ENCODE measurements around the gene GRIA1.

GRIA1 gene

DNA sequence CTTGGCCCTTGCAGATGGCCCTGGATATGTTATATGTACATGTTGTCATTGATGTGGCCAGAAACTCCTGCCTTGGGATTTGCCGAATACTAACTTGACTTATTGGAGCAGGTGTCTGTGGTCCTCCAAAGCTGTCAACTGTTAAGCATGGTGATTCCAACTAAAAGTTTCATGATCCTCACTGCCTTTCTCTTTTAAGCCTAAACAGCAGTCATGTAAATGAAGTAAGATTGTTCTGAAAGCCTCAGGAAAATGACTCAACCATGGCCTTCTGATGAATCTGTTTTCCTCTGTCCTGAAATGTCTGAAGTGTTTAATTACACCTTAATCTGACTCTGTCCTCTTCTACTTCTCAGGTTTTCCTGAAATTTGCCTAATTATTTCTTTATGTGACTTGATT is 303.2 kb downstream of the GRIA1 start:
- no peaks in the 10 kb centered on the region for H3K9me3 ChIP-seq (ENCODE audit: low read length)
- no peaks in the 10 kb centered on the region for H3K36me3 ChIP-seq (ENCODE audit: insufficient read depth, low read length)
- no peaks in the 10 kb centered on the region for H3K4me1 ChIP-seq (ENCODE audit: insufficient read depth, low read length)
- H3K27ac ChIP-seq (ENCODE audit: low read depth, low read length), result no peak overlapping the region
- H3K27me3 ChIP-seq (ENCODE audit: control insufficient read depth in 1 of 2, insufficient read depth in 2 of 2, low read length in 2 of 2), result no peaks in the 10 kb centered on the region
- no peak overlapping the region for H3K9ac ChIP-seq (ENCODE audit: low read length)
- no peak overlapping the region for H3K4me3 ChIP-seq (ENCODE audit: low read depth in 1 of 2, low read length in 2 of 2)

- no peaks in the 10 kb centered on the region for H3K4me1 ChIP-seq (ENCODE audit: insufficient read depth, low read length)
- H3K27me3 ChIP-seq (ENCODE audit: control insufficient read depth in 1 of 2, insufficient read depth in 2 of 2, low read length in 2 of 2), result no peaks in the 10 kb centered on the region
- H3K9ac ChIP-seq (ENCODE audit: low read length), result no peak overlapping the region
- no peaks in the 10 kb centered on the region for H3K36me3 ChIP-seq (ENCODE audit: insufficient read depth, low read length)
- no peak overlapping the region for H3K4me3 ChIP-seq (ENCODE audit: low read depth in 1 of 2, low read length in 2 of 2)
- no peaks in the 10 kb centered on the region for H3K9me3 ChIP-seq (ENCODE audit: low read length)
- no peak overlapping the region for H3K27ac ChIP-seq (ENCODE audit: low read depth, low read length)
Observed at GRCh38 chr5:153794327-153794726, 303.9 kb downstream of the GRIA1 start.

- no peak overlapping the region for H3K4me3 ChIP-seq (ENCODE audit: low read depth in 1 of 2, low read length in 2 of 2)
- no peaks in the 10 kb centered on the region for H3K9me3 ChIP-seq (ENCODE audit: low read length)
- H3K4me1 ChIP-seq (ENCODE audit: insufficient read depth, low read length), result no peaks in the 10 kb centered on the region
- H3K36me3 ChIP-seq (ENCODE audit: insufficient read depth, low read length), result no peaks in the 10 kb centered on the region
- H3K9ac ChIP-seq (ENCODE audit: low read length), result no peak overlapping the region
- no peaks in the 10 kb centered on the region for H3K27me3 ChIP-seq (ENCODE audit: control insufficient read depth in 1 of 2, insufficient read depth in 2 of 2, low read length in 2 of 2)
- no peak overlapping the region for H3K27ac ChIP-seq (ENCODE audit: low read depth, low read length)
Observed at GRCh38 chr5:153796527-153796926, 306.1 kb downstream of the GRIA1 start.

DNA sequence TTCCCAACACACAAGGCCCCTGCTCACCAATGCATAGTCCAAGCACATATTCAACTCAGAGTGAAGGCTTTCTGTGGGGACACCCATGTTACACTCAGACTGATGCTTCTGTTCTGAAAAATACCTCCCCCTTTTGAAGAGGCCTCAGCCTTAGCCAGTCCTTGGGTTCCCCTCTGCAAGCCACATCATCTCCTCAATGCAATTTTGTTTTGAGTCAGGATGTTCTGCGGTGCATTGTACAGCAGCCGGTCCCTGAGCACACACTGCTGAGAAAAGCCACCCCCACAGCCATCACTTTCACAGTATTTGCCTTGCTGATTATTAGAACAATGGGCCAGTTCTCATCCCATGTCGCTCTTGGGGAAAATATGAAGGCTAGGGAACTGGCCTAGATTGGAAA is 307.0 kb downstream of the GRIA1 start:
- H3K27ac ChIP-seq (ENCODE audit: low read depth, low read length), result no peak overlapping the region
- no peaks in the 10 kb centered on the region for H3K4me1 ChIP-seq (ENCODE audit: insufficient read depth, low read length)
- H3K27me3 ChIP-seq (ENCODE audit: control insufficient read depth in 1 of 2, insufficient read depth in 2 of 2, low read length in 2 of 2), result no peaks in the 10 kb centered on the region
- H3K9ac ChIP-seq (ENCODE audit: low read length), result no peak overlapping the region
- no peak overlapping the region for H3K4me3 ChIP-seq (ENCODE audit: low read depth in 1 of 2, low read length in 2 of 2)
- no peaks in the 10 kb centered on the region for H3K36me3 ChIP-seq (ENCODE audit: insufficient read depth, low read length)
- no peaks in the 10 kb centered on the region for H3K9me3 ChIP-seq (ENCODE audit: low read length)

DNA sequence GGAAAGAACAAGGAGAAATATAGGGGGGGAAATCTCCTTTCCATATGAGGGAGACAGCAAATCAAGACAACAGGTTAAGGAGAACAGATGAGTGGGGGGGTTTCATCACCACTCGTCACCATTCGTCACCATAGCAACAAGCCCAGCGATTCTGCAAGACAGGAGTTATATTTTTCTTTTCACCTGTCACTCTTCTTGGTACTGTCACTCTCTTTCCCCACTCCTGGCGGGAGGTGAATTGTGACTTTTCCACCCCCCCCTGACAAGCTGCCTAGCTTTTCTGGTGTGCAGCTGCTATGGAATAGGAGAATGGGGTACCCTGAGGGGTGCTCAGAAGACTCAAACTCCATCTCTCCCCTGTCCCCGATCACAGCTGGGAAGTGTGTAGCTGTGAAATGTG is 308.4 kb downstream of the GRIA1 start:
- Histone ChIP-seq H3K36me3 (ENCODE audit: insufficient read depth, low read length) (no peaks in the 10 kb centered on the region), H3K9me3 (ENCODE audit: low read length) (no peaks in the 10 kb centered on the region), H3K27me3 (ENCODE audit: control insufficient read depth in 1 of 2, insufficient read depth in 2 of 2, low read length in 2 of 2) (no peaks in the 10 kb centered on the region), H3K27ac (ENCODE audit: low read depth, low read length) (no peak overlapping the region), H3K4me3 (ENCODE audit: low read depth in 1 of 2, low read length in 2 of 2) (no peak overlapping the region), H3K4me1 (ENCODE audit: insufficient read depth, low read length) (no peaks in the 10 kb centered on the region), H3K9ac (ENCODE audit: low read length) (no peak overlapping the region)

DNA sequence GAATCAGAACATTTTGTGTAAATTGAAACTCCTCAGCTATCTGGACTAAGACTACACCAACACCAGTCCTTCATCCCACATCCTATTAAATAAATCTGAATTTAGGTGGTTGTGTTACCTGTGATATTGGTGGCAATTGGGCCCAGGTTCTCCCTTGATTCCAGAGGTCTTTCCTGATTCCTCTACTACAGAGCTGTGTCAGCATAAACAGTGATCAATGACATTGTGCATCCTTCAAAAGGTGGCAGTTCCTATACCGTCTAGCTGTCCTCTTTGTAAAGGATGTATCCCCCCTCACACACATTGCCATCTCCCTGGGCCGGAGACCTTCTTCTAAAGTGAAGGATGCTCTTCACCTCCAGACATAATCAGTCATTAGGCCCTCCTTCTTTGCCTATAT is 309.0 kb downstream of the GRIA1 start:
- H3K36me3 ChIP-seq (ENCODE audit: insufficient read depth, low read length), result no peaks in the 10 kb centered on the region
- no peak overlapping the region for H3K9ac ChIP-seq (ENCODE audit: low read length)
- H3K4me3 ChIP-seq (ENCODE audit: low read depth in 1 of 2, low read length in 2 of 2), result no peak overlapping the region
- no peak overlapping the region for H3K27ac ChIP-seq (ENCODE audit: low read depth, low read length)
- no peaks in the 10 kb centered on the region for H3K9me3 ChIP-seq (ENCODE audit: low read length)
- H3K27me3 ChIP-seq (ENCODE audit: control insufficient read depth in 1 of 2, insufficient read depth in 2 of 2, low read length in 2 of 2), result no peaks in the 10 kb centered on the region
- H3K4me1 ChIP-seq (ENCODE audit: insufficient read depth, low read length), result no peaks in the 10 kb centered on the region

DNA sequence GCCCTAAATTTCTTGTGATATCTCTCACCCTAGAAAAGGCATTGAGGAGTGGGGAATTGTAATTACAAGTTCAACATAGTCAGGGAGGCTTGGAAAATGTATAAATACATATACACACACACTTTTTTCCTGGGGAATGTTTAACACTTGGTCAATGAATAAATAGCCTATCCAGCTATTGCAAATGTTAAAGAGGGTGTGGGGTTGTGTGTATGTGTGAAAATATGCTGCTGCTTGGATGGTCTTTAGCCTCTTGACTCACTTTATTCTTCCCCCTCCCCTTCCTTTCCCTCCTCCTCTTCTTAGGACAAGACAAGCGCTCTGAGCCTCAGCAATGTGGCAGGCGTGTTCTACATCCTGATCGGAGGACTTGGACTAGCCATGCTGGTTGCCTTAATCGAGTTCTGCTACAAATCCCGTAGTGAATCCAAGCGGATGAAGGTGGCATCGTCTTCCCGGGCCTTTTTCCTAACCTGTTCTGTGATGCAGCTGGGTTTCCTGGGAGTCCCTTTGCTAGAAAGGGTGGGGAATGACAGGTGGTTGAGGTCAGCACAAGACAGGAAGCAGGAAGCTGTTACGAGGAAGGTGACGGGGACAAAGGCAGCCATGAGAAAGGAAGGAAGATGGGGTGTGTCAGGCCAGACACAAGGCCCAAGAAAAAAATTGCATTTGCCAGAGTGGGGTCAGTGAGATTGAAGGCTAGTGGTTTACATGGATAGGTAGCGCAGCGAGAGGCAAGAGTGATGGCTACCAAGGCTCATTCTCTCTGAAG is 311.8 kb downstream of the GRIA1 start:
- no peaks in the 10 kb centered on the region for H3K4me1 ChIP-seq (ENCODE audit: insufficient read depth, low read length)
- H3K9ac ChIP-seq (ENCODE audit: low read length), result no peak overlapping the region
- H3K9me3 ChIP-seq (ENCODE audit: low read length), result no peaks in the 10 kb centered on the region
- no peak overlapping the region for H3K4me3 ChIP-seq (ENCODE audit: low read depth in 1 of 2, low read length in 2 of 2)
- H3K27ac ChIP-seq (ENCODE audit: low read depth, low read length), result no peak overlapping the region
- no peaks in the 10 kb centered on the region for H3K27me3 ChIP-seq (ENCODE audit: control insufficient read depth in 1 of 2, insufficient read depth in 2 of 2, low read length in 2 of 2)
- no peaks in the 10 kb centered on the region for H3K36me3 ChIP-seq (ENCODE audit: insufficient read depth, low read length)

DNA sequence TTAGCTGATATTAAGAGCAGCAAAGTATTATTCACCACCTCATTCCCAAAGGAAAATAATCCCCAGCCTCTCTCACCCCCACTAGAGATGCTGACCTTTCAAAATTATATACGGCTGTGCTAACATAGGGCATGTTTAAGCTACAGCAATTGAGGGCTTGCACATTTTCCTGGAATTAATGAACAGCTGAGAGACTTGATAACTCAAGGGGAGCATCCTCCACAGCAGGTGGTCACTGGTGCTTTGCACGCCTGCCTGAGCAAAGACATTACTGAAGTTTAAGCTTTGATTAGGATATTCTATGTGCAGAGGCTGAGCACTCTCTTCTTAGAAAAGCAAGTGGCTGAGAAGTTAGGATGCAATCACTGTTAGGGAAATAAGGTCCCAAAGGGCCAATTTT is 317.3 kb downstream of the GRIA1 start:
- H3K27me3 ChIP-seq (ENCODE audit: control insufficient read depth in 1 of 2, insufficient read depth in 2 of 2, low read length in 2 of 2), result no peaks in the 10 kb centered on the region
- H3K9me3 ChIP-seq (ENCODE audit: low read length), result no peaks in the 10 kb centered on the region
- H3K4me1 ChIP-seq (ENCODE audit: insufficient read depth, low read length), result no peaks in the 10 kb centered on the region
- H3K27ac ChIP-seq (ENCODE audit: low read depth, low read length), result no peak overlapping the region
- H3K4me3 ChIP-seq (ENCODE audit: low read depth in 1 of 2, low read length in 2 of 2), result no peak overlapping the region
- no peak overlapping the region for H3K9ac ChIP-seq (ENCODE audit: low read length)
- no peaks in the 10 kb centered on the region for H3K36me3 ChIP-seq (ENCODE audit: insufficient read depth, low read length)

DNA sequence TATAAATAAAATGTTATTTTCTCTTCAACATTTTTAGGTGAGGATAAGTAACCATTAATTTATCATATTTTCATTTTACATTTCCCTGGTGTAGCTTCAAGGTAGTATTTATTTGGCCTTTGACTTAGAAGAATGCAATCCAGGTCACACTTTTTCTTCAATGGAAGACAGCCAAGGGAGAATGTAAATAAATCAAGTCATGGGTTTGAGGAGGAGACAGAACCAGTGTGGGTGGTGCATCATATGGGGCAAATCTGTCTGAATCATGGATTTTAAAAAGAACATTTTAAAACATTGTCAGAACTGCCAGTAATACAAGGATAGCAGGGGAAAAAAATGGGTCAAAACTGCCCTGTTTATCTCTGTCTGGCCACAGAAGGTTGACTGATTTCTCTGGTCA is 318.7 kb downstream of the GRIA1 start:
- Histone ChIP-seq H3K36me3 (ENCODE audit: insufficient read depth, low read length) (no peaks in the 10 kb centered on the region), H3K4me1 (ENCODE audit: insufficient read depth, low read length) (no peaks in the 10 kb centered on the region), H3K9me3 (ENCODE audit: low read length) (no peaks in the 10 kb centered on the region), H3K27me3 (ENCODE audit: control insufficient read depth in 1 of 2, insufficient read depth in 2 of 2, low read length in 2 of 2) (no peaks in the 10 kb centered on the region), H3K27ac (ENCODE audit: low read depth, low read length) (no peak overlapping the region), H3K9ac (ENCODE audit: low read length) (no peak overlapping the region), H3K4me3 (ENCODE audit: low read depth in 1 of 2, low read length in 2 of 2) (no peak overlapping the region)

DNA sequence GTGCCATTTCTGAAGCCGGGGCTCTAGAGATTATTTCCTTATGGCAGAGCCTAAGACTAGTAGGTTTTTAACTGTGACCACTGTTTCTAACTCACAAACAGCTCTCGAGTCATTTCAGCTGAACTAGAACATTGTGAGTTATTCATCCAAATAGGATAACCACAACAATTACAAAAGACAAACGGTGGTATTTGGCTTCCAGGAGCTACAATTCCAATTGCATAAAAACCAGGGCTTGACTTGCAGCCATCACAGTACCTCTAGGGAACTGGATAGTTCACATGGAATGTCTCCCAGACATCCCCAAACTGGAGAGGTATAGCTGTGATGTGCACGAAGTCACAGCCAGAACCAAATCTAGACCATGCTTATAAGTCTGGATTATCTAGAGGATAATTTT is 323.4 kb downstream of the GRIA1 start:
- no peaks in the 10 kb centered on the region for H3K9me3 ChIP-seq (ENCODE audit: low read length)
- no peaks in the 10 kb centered on the region for H3K27me3 ChIP-seq (ENCODE audit: control insufficient read depth in 1 of 2, insufficient read depth in 2 of 2, low read length in 2 of 2)
- no peak overlapping the region for H3K4me3 ChIP-seq (ENCODE audit: low read depth in 1 of 2, low read length in 2 of 2)
- H3K27ac ChIP-seq (ENCODE audit: low read depth, low read length), result no peak overlapping the region
- H3K36me3 ChIP-seq (ENCODE audit: insufficient read depth, low read length), result no peaks in the 10 kb centered on the region
- no peak overlapping the region for H3K9ac ChIP-seq (ENCODE audit: low read length)
- no peaks in the 10 kb centered on the region for H3K4me1 ChIP-seq (ENCODE audit: insufficient read depth, low read length)

DNA sequence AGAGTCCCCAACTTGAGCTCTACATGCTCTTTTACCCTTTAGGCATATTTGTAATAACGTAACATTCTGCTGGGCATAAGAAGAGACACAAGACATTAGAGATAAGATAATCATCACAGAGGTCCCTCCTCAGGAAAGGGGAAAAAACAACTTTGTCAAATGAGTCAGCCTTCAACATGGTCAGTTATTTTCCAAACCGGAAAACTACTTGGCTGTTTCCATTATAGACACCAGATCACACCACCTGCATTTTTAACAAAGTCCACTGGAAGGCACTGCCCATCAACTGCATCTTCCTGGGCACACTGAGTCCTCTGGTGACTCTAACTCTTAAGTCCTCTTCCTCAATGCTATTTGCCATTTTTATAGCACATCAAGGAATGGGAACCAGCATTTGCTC is 326.4 kb downstream of the GRIA1 start:
- H3K27me3 ChIP-seq (ENCODE audit: control insufficient read depth in 1 of 2, insufficient read depth in 2 of 2, low read length in 2 of 2), result no peaks in the 10 kb centered on the region
- H3K4me1 ChIP-seq (ENCODE audit: insufficient read depth, low read length), result no peaks in the 10 kb centered on the region
- H3K9me3 ChIP-seq (ENCODE audit: low read length), result no peaks in the 10 kb centered on the region
- no peak overlapping the region for H3K4me3 ChIP-seq (ENCODE audit: low read depth in 1 of 2, low read length in 2 of 2)
- H3K27ac ChIP-seq (ENCODE audit: low read depth, low read length), result no peak overlapping the region
- H3K36me3 ChIP-seq (ENCODE audit: insufficient read depth, low read length), result no peaks in the 10 kb centered on the region
- H3K9ac ChIP-seq (ENCODE audit: low read length), result no peak overlapping the region

DNA sequence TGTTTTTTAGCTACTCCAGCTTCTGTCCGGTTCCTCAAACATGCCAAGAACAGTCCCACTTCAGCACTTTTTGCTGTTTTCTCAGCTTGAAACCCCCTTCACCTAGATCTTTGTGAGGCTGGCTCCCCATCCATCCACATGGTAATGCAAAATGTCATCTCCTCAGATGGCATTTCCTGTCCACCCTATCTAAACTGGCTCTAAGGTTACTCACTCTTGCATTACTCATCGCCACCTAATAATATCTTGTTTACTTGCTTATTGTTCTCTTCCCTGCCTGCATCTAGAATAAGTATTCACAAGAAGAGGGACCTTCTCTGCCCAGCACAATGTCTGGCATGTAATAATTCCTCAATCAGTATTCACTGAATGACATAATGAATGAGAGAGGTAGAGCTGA is 328.2 kb downstream of the GRIA1 start:
- H3K4me1 ChIP-seq (ENCODE audit: insufficient read depth, low read length), result no peaks in the 10 kb centered on the region
- H3K4me3 ChIP-seq (ENCODE audit: low read depth in 1 of 2, low read length in 2 of 2), result no peak overlapping the region
- no peak overlapping the region for H3K9ac ChIP-seq (ENCODE audit: low read length)
- H3K9me3 ChIP-seq (ENCODE audit: low read length), result no peaks in the 10 kb centered on the region
- H3K36me3 ChIP-seq (ENCODE audit: insufficient read depth, low read length), result no peaks in the 10 kb centered on the region
- H3K27me3 ChIP-seq (ENCODE audit: control insufficient read depth in 1 of 2, insufficient read depth in 2 of 2, low read length in 2 of 2), result no peaks in the 10 kb centered on the region
- no peak overlapping the region for H3K27ac ChIP-seq (ENCODE audit: low read depth, low read length)
